PC-9 (cell line): ENCODE data around the gene OCEL1. TPM values are rescaled to one million over a fixed set of nuclear protein-coding genes. Genes with fewer than 3 reads are reported as not detected.

Experiments used
- BruUV-seq: library from RNA; stranded (reverse); fragments of 400-500 nt; replicated peaks from 2 replicates; lab custom pipeline; 2021; lab: Mats Ljungman, UMichigan
- CTCF ChIA-PET: fragments of 300-600 bp; sonication (Branson Sonifier 250); formaldehyde crosslinking; loops from one replicate; lab custom pipeline; 2022; ENCODE audit warnings: antibody characterized with exemption; lab: Charles Lee
- POLR2A ChIA-PET: fragments of 300-600 bp; sonication (Branson Sonifier 250); formaldehyde crosslinking; loops from one replicate; lab custom pipeline; 2022; ENCODE audit warnings: antibody characterized with exemption; ENCODE audit not compliant: unreplicated experiment; lab: Charles Lee
- DNase-seq, 2 experiments: peaks; one replicate each; pipeline versions ENCODE4 v3.0.0 to v3.0.0-alpha.2; 2015 to 2022; ENCODE audit warnings: mixed read lengths in 1 of 2
- H2AFZ ChIP-seq: fragments of 200-600 bp; sonication (generic); 2 replicates; pipeline ENCODE4 v1.8.1; 2017; ENCODE audit warnings: antibody characterized with exemption
- H3F3A ChIP-seq: fragments of 200-600 bp; sonication (generic); 2 replicates; pipeline ENCODE4 v1.8.1; 2017; ENCODE audit warnings: antibody characterized with exemption, mild to moderate bottlenecking, low read depth; ENCODE audit not compliant: insufficient read depth
- H3K27ac ChIP-seq: fragments of 200-600 bp; sonication (generic); 2 replicates; pipeline ENCODE4 v1.6.1; 2016; ENCODE audit warnings: mixed run types
- H3K27me3 ChIP-seq: fragments of 200-600 bp; sonication (generic); 2 replicates; pipeline ENCODE4 v1.6.1; 2016; ENCODE audit warnings: low read depth, mixed run types; ENCODE audit not compliant: insufficient read depth
- H3K36me3 ChIP-seq: fragments of 200-600 bp; sonication (generic); 2 replicates; pipeline ENCODE4 v1.6.1; 2016; ENCODE audit warnings: low read depth, mixed run types
- H3K4me1 ChIP-seq: fragments of 200-600 bp; sonication (generic); replicated peaks from 2 replicates; pipeline ENCODE4 v1.6.1; 2016; ENCODE audit warnings: mixed run types; ENCODE audit not compliant: insufficient read depth
- H3K4me2 ChIP-seq: fragments of 200-600 bp; sonication (generic); 2 replicates; pipeline ENCODE4 v1.6.1; 2017; ENCODE audit warnings: mixed run types
- H3K4me3 ChIP-seq: fragments of 200-600 bp; sonication (generic); 2 replicates; pipeline ENCODE4 v1.6.1; 2016; ENCODE audit warnings: mixed run types
- H3K79me2 ChIP-seq: fragments of 200-600 bp; sonication (generic); 2 replicates; pipeline ENCODE4 v1.6.1; 2017; ENCODE audit warnings: low read depth, mixed run types
- H3K9me2 ChIP-seq: fragments of 200-600 bp; sonication (generic); 2 replicates; pipeline ENCODE4 v1.8.1; 2017; ENCODE audit warnings: mild to moderate bottlenecking; ENCODE audit not compliant: insufficient read depth
- H3K9me3 ChIP-seq: fragments of 200-600 bp; sonication (generic); 2 replicates; pipeline ENCODE4 v1.8.1; 2016; ENCODE audit warnings: low read depth; ENCODE audit not compliant: insufficient read depth
- H4K20me1 ChIP-seq: fragments of 200-600 bp; sonication (generic); 2 replicates; pipeline ENCODE4 v1.8.1; 2017; ENCODE audit not compliant: insufficient read depth
- CTCF ChIP-seq: fragments of 200-600 bp; sonication (generic); conservative IDR thresholded peaks from 2 replicates; pipeline ENCODE4 v1.6.1; 2017; ENCODE audit warnings: mixed run types, antibody characterized with exemption, mild to moderate bottlenecking, moderate library complexity
- EZH2 ChIP-seq: fragments of 200-600 bp; sonication (generic); IDR thresholded peaks from 2 replicates; pipeline ENCODE4 v1.8.0; 2017; ENCODE audit warnings: antibody characterized with exemption, low read depth
- intact Hi-C: fragments of 100-400 bp; cut with micrococcal nuclease; formaldehyde crosslinking; loops from one replicate; pipeline ENCODE4 v1.10.0; 2022; ENCODE audit not compliant: unreplicated experiment
- total RNA-seq: library from RNA; stranded (reverse); gene quantifications from 2 replicates; pipeline ENCODE4 v1.2.3, GENCODE V29; 2021

The OCEL1 gene
- total RNA-seq, 1 experiment from 2014 or later: 30.6 TPM

GRCh38 chr19:17232258-17232657, 6.2 kb downstream of the OCEL1 start:
- DNase-seq: peak in 1 of 2 experiments; percentile 23
- H3K4me3 ChIP-seq: no peak overlapping the region
- H3F3A ChIP-seq: peaks cover 77% of the 10 kb centered on the region
- H3K9me3 ChIP-seq: no peaks in the 10 kb centered on the region
- intact Hi-C loops: no loop called here
- H3K36me3 ChIP-seq: peaks cover 14% of the 10 kb centered on the region
- H4K20me1 ChIP-seq: peaks cover 53% of the 10 kb centered on the region
- H3K27ac ChIP-seq: no peak overlapping the region
- no peaks in the 10 kb centered on the region for H3K9me2 ChIP-seq
- H3K27me3 ChIP-seq: no peaks in the 10 kb centered on the region
- H3K4me1 ChIP-seq: no peaks in the 10 kb centered on the region
- no peak overlapping the region for H2AFZ ChIP-seq
- H3K4me2 ChIP-seq: no peak overlapping the region
- no TSS peak for BruUV-seq
- POLR2A ChIA-PET: no interaction called here
- CTCF ChIA-PET: no interaction called here
- H3K79me2 ChIP-seq: peaks cover 30% of the 10 kb centered on the region
- no peak for TF ChIP-seq EZH2
- no peak for TF ChIP-seq CTCF

- Histone ChIP-seq H3K27me3 (no peaks in the 10 kb centered on the region), H3K4me2 (peak overlapping the region; percentile 58), H3K9me2 (no peaks in the 10 kb centered on the region), H3F3A (peaks cover 74% of the 10 kb centered on the region), H3K4me1 (0 out of 2 replicates have a peak, but pooled peaks cover 3% of the 10 kb centered on the region), H3K36me3 (peaks cover 26% of the 10 kb centered on the region), H2AFZ (no peak overlapping the region), H4K20me1 (peaks cover 61% of the 10 kb centered on the region), H3K27ac (no peak overlapping the region), H3K9me3 (no peaks in the 10 kb centered on the region), H3K79me2 (peaks cover 56% of the 10 kb centered on the region), H3K4me3 (peak overlapping the region; percentile 40; the same call in 1 of the 2 replicates)
- DNase-seq: peak; percentile 31 to 39
- POLR2A ChIA-PET: interaction anchor here (0.6 to 0.7 kb wide), 2 partner anchors 19 to 339 kb away, joined by 5 to 22 read pairs; no protein-coding TSS in a partner anchor
- no TSS peak for BruUV-seq
- intact Hi-C loops: no loop called here
- CTCF ChIA-PET: interaction anchor here (0.6 kb wide), 1 partner anchor 116 kb away, joined by 3 read pairs; no protein-coding TSS in a partner anchor
- no peak for TF ChIP-seq EZH2
- TF ChIP-seq CTCF: no peak
These were observed 8.9 kb downstream of the OCEL1 start for GRCh38 chr19:17234911-17235299.

GRCh38 chr19:17235300-17235970, 9.4 kb downstream of the OCEL1 start:
- peak in 1 of 2 experiments; percentile 24 for DNase-seq
- H3K4me2 ChIP-seq: peak overlapping the region; percentile 58
- H3K9me2 ChIP-seq: no peaks in the 10 kb centered on the region
- peaks cover 26% of the 10 kb centered on the region for H3K36me3 ChIP-seq
- no peaks in the 10 kb centered on the region for H3K9me3 ChIP-seq
- peaks cover 7% of the 10 kb centered on the region; the same call in 1 of the 2 replicates for H3K4me1 ChIP-seq
- peaks cover 61% of the 10 kb centered on the region for H3K79me2 ChIP-seq
- TF ChIP-seq CTCF (no peak), EZH2 (no peak)
- POLR2A ChIA-PET: interaction anchor here (0.6 kb wide), 1 partner anchor 340 kb away, joined by 22 read pairs; no protein-coding TSS in a partner anchor
- H3F3A ChIP-seq: peaks cover 72% of the 10 kb centered on the region
- no peaks in the 10 kb centered on the region for H3K27me3 ChIP-seq
- intact Hi-C loops: no loop called here
- BruUV-seq: no TSS peak
- H4K20me1 ChIP-seq: peaks cover 63% of the 10 kb centered on the region
- no peak overlapping the region for H2AFZ ChIP-seq
- CTCF ChIA-PET: interaction anchor here (0.6 kb wide), 1 partner anchor 115 kb away, joined by 3 read pairs; no protein-coding TSS in a partner anchor
- H3K4me3 ChIP-seq: peak overlapping the region; percentile 40; the same call in 1 of the 2 replicates
- H3K27ac ChIP-seq: no peak overlapping the region
